ENCODE results near the gene ATXN7L1. TPM values are rescaled to one million over a fixed set of nuclear protein-coding genes. Genes with fewer than 3 reads are reported as not detected.

The ATXN7L1 gene
- total RNA-seq, 1 donor from 2014 or later, result 2.3 TPM

- no peak for DNase-seq (ENCODE audit: low read depth)
- H3K4me3 ChIP-seq (ENCODE audit: low read depth, low read length), result no peak overlapping the region
- TF ChIP-seq CTCF (conservative IDR thresholded peaks at IDR 0.05; ENCODE audit: low read depth, low read length), result no peak
Measured at GRCh38 chr7:105799677-105800076, 76.7 kb downstream of the ATXN7L1 start.

DNA sequence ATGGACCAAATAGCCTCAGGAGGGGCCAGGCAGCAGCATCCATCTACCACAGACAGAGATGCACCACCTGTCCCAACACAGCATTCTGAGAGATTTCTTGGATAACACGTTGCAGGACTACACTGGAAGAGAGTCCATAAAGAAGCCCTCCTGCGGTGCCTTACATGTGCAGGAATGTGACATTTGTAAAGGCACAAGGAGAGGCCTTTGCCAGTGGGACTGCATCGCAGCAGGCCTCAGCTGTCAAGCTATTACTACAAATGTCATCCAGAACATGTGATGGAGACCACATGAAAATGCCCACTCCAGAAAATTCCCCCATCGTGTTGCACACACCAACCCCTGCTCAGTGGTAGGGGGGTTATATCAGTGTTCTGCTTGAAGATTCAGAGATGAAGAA, 77.4 kb downstream of the ATXN7L1 start:
- DNase-seq (ENCODE audit: low read depth), result no peak
- no peak overlapping the region for H3K4me3 ChIP-seq (ENCODE audit: low read depth, low read length)
- TF ChIP-seq CTCF (conservative IDR thresholded peaks at IDR 0.05; ENCODE audit: low read depth, low read length), result no peak

- DNase-seq (ENCODE audit: low read depth), result no peak
- H3K4me3 ChIP-seq (ENCODE audit: low read depth, low read length), result no peak overlapping the region
- no peak for TF ChIP-seq CTCF (conservative IDR thresholded peaks at IDR 0.05; ENCODE audit: low read depth, low read length)
Measured at GRCh38 chr7:105797652-105798051, 78.7 kb downstream of the ATXN7L1 start.

- TF ChIP-seq CTCF (conservative IDR thresholded peaks at IDR 0.05; ENCODE audit: low read depth, low read length), result no peak
- H3K4me3 ChIP-seq (ENCODE audit: low read depth, low read length), result no peak overlapping the region
- DNase-seq (ENCODE audit: low read depth), result no peak
Measured at GRCh38 chr7:105796365-105796764, 80.0 kb downstream of the ATXN7L1 start.

DNA sequence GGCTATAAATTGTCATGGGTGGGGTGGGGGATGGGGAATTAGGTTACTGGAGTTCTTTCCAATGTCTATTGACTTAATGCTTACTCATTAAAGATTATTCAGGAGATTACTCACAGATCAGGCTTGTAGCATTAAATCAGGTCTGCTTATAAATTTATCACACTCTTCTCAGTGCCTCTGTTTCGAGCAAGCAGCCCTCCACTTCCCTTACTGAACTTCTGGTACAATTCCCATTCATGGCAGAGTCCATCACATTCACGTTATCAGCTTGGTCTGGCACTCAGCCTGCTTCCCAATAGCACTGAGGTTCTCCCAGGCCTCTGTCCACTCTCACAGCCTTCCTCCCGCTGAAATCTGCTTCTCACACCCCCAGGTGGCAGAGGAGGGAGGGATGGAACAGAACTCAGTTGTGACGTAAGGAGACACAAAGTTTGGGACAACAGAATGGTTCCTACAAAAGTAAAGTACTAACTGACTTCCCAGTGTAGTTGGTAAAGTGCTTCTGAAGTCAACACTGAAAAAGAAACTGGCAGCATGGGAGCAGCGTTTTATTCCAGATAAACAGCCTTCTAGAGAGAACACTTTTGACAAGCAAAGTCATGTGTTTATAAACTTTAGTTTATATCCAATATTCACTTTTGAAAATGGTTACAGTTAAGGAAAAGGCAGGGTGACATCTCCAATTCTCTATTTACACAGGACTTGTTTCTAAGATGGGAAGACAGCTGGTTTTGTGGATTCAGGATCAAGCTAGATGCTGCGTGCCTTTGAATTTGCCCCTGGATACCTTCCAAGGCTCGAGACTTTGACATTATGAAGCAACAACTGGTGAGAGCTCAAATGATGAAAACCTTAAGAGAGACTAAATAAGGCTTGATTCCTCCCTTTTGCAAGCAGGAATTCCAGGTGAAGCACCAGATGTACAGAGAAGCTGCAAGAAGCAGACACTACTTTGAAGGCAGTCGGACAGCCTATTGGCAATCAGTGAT, 81.4 kb downstream of the ATXN7L1 start:
- TF ChIP-seq CTCF (conservative IDR thresholded peaks at IDR 0.05; ENCODE audit: low read depth, low read length), result peak; percentile 9
- no peak for DNase-seq (ENCODE audit: low read depth)
- no peak overlapping the region for H3K4me3 ChIP-seq (ENCODE audit: low read depth, low read length)

GRCh38 chr7:105792488-105793370, 83.7 kb downstream of the ATXN7L1 start:
- no peak for TF ChIP-seq CTCF (conservative IDR thresholded peaks at IDR 0.05; ENCODE audit: low read depth, low read length)
- no peak for DNase-seq (ENCODE audit: low read depth)
- no peak overlapping the region for H3K4me3 ChIP-seq (ENCODE audit: low read depth, low read length)

Data from epithelial cell of proximal tubule (primary cell).